Activated T-cell treated with anti-CD3 and anti-CD28 coated beads, Interleukin-2, amount 50 U/mL, for 72 hours (primary cell): ENCODE data around the gene CHST15. TPM values are rescaled to one million over a fixed set of nuclear protein-coding genes. Genes with fewer than 3 reads are reported as not detected.
A peak's percentile ranks its signal among the peaks of the same experiment; 100 is the strongest.

Source experiments
- ATAC-seq, 2 donors: fragments of 150-1000 bp; cut with Tn5 transposase; replicated peaks in 1 of 2; 2 replicates each; pipeline ENCODE4 v1.10.0; 2021; ENCODE audit warnings: moderate library complexity in 2 of 2, mild to moderate bottlenecking in 1 of 2
- DNase-seq, 2 donors: peaks; one replicate each; pipeline ENCODE4 v3.0.0; 2021 to 2022; ENCODE audit warnings: mixed read lengths in 1 of 2
- H3K27ac Mint-ChIP-seq: one replicate; pipeline ENCODE4 v1.8.0; 2022; ENCODE audit warnings: mild to moderate bottlenecking, moderate library complexity, mixed read lengths
- H3K27me3 Mint-ChIP-seq: one replicate; pipeline ENCODE4 v1.8.0; 2022; ENCODE audit warnings: low read depth, mixed read lengths
- H3K36me3 Mint-ChIP-seq, 2 donors: one replicate each; pipeline ENCODE4 v1.8.0; 2022; ENCODE audit warnings: mixed read lengths in 2 of 2, mild to moderate bottlenecking in 1 of 2; ENCODE audit not compliant: insufficient read depth in 2 of 2
- H3K4me1 Mint-ChIP-seq: one replicate; pipeline ENCODE4 v1.8.0; 2022; ENCODE audit warnings: low read depth, mixed read lengths
- H3K4me3 Mint-ChIP-seq, 2 donors: one replicate each; pipeline ENCODE4 v1.8.0; 2022; ENCODE audit warnings: mild to moderate bottlenecking in 2 of 2, mixed read lengths in 2 of 2, moderate library complexity in 2 of 2
- H3K9me3 Mint-ChIP-seq, 2 donors: one replicate each; pipeline ENCODE4 v1.8.0; 2022; ENCODE audit warnings: mixed read lengths in 2 of 2
- total RNA-seq, 2 donors: library from RNA; stranded (reverse); gene quantifications; one replicate each; pipeline ENCODE4 v1.2.3, GENCODE V29; 2022

The CHST15 gene
- total RNA-seq, 2 donors from 2014 or later: 0.38 to 2.4 TPM

GRCh38 chr10:123997013-123997412, 96.4 kb downstream of the CHST15 start:
- H3K36me3 Mint-ChIP-seq: no peaks in the 10 kb centered on the region
- H3K27me3 Mint-ChIP-seq: peaks cover 41% of the 10 kb centered on the region
- DNase-seq (no peak), ATAC-seq (no peak)
- H3K9me3 Mint-ChIP-seq: no peaks in the 10 kb centered on the region
- H3K4me3 Mint-ChIP-seq: no peak overlapping the region
- peaks cover 16% of the 10 kb centered on the region for H3K4me1 Mint-ChIP-seq
- no peak overlapping the region for H3K27ac Mint-ChIP-seq

- H3K4me1 Mint-ChIP-seq: peaks cover 16% of the 10 kb centered on the region
- no peaks in the 10 kb centered on the region for H3K9me3 Mint-ChIP-seq
- ATAC-seq: no peak
- no peaks in the 10 kb centered on the region for H3K36me3 Mint-ChIP-seq
- H3K27me3 Mint-ChIP-seq: peaks cover 44% of the 10 kb centered on the region
- no peak overlapping the region for H3K27ac Mint-ChIP-seq
- no peak for DNase-seq
- no peak overlapping the region for H3K4me3 Mint-ChIP-seq
Measured at GRCh38 chr10:123996302-123996701, 97.1 kb downstream of the CHST15 start.

GRCh38 chr10:123995461-123996131, 97.8 kb downstream of the CHST15 start:
- H3K27ac Mint-ChIP-seq: no peak overlapping the region
- H3K4me3 Mint-ChIP-seq: peak overlapping the region; percentile 36 to 74
- H3K27me3 Mint-ChIP-seq: peaks cover 51% of the 10 kb centered on the region
- ATAC-seq: peak; percentile 62 to 72
- H3K36me3 Mint-ChIP-seq: no peaks in the 10 kb centered on the region
- peaks cover 20% of the 10 kb centered on the region for H3K4me1 Mint-ChIP-seq
- H3K9me3 Mint-ChIP-seq: no peaks in the 10 kb centered on the region
- peak; percentile 35 to 44 for DNase-seq

GRCh38 chr10:123995082-123995460, 98.3 kb downstream of the CHST15 start:
- Mint-ChIP-seq H3K4me3 (peak overlapping the region; percentile 36 to 74), H3K36me3 (no peaks in the 10 kb centered on the region), H3K27ac (no peak overlapping the region), H3K4me1 (peaks cover 20% of the 10 kb centered on the region), H3K9me3 (no peaks in the 10 kb centered on the region), H3K27me3 (peaks cover 56% of the 10 kb centered on the region)
- no peak for DNase-seq
- no peak for ATAC-seq

GRCh38 chr10:123994417-123995081, 98.8 kb downstream of the CHST15 start:
- Mint-ChIP-seq H3K27me3 (peaks cover 61% of the 10 kb centered on the region), H3K9me3 (no peaks in the 10 kb centered on the region), H3K27ac (no peak overlapping the region), H3K36me3 (no peaks in the 10 kb centered on the region), H3K4me1 (peaks cover 20% of the 10 kb centered on the region), H3K4me3 (peak overlapping the region; percentile 36 to 74)
- peak; percentile 78 to 82 for ATAC-seq
- DNase-seq: peak; percentile 80 to 88

- no peak for DNase-seq
- Mint-ChIP-seq H3K36me3 (no peaks in the 10 kb centered on the region), H3K9me3 (no peaks in the 10 kb centered on the region), H3K27me3 (peaks cover 69% of the 10 kb centered on the region), H3K27ac (no peak overlapping the region), H3K4me1 (peaks cover 20% of the 10 kb centered on the region), H3K4me3 (no peak overlapping the region)
- ATAC-seq: no peak
Measured at GRCh38 chr10:123993534-123994416, 99.6 kb downstream of the CHST15 start.

- no peak overlapping the region for H3K27ac Mint-ChIP-seq
- H3K27me3 Mint-ChIP-seq: peaks cover 71% of the 10 kb centered on the region
Measured at GRCh38 chr10:123991611-123992570, 101.5 kb downstream of the CHST15 start.

GRCh38 chr10:123990889-123991288, 102.5 kb downstream of the CHST15 start:
- Mint-ChIP-seq H3K36me3 (no peaks in the 10 kb centered on the region), H3K9me3 (no peaks in the 10 kb centered on the region), H3K4me3 (peak overlapping the region in 1 of 2 donors; percentile 61), H3K27ac (no peak overlapping the region), H3K27me3 (peaks cover 68% of the 10 kb centered on the region), H3K4me1 (peaks cover 20% of the 10 kb centered on the region)
- ATAC-seq: no peak
- DNase-seq: no peak

More at GRCh38 chr10:123991611-123992570, 101.5 kb downstream of the CHST15 start:
- Mint-ChIP-seq H3K4me1 (peaks cover 20% of the 10 kb centered on the region), H3K9me3 (no peaks in the 10 kb centered on the region), H3K36me3 (no peaks in the 10 kb centered on the region), H3K4me3 (peak overlapping the region in 1 of 2 donors; percentile 61)
- DNase-seq (no peak), ATAC-seq (no peak)

GRCh38 chr10:123988694-123989093, 104.7 kb downstream of the CHST15 start:
- no peak overlapping the region for H3K27ac Mint-ChIP-seq
- DNase-seq (no peak), ATAC-seq (no peak)
- H3K9me3 Mint-ChIP-seq: no peaks in the 10 kb centered on the region
- peaks cover 5% of the 10 kb centered on the region for H3K4me1 Mint-ChIP-seq
- no peak overlapping the region for H3K4me3 Mint-ChIP-seq
- H3K27me3 Mint-ChIP-seq: peaks cover 64% of the 10 kb centered on the region
- H3K36me3 Mint-ChIP-seq: no peaks in the 10 kb centered on the region

GRCh38 chr10:123986736-123987135, 106.7 kb downstream of the CHST15 start:
- H3K27me3 Mint-ChIP-seq: peaks cover 59% of the 10 kb centered on the region
- ATAC-seq: no peak
- no peaks in the 10 kb centered on the region for H3K36me3 Mint-ChIP-seq
- no peak overlapping the region for H3K4me3 Mint-ChIP-seq
- DNase-seq: no peak
- no peak overlapping the region for H3K27ac Mint-ChIP-seq
- H3K9me3 Mint-ChIP-seq: no peaks in the 10 kb centered on the region
- H3K4me1 Mint-ChIP-seq: peaks cover 4% of the 10 kb centered on the region

GRCh38 chr10:123974406-123974805, 119.0 kb downstream of the CHST15 start:
- ATAC-seq: no peak
- Mint-ChIP-seq H3K27me3 (peaks cover 71% of the 10 kb centered on the region), H3K4me1 (no peaks in the 10 kb centered on the region), H3K27ac (no peak overlapping the region), H3K36me3 (peaks cover 0 to 4% of the 10 kb centered on the region in 2 donors), H3K9me3 (peaks cover 5% of the 10 kb centered on the region in 2 donors), H3K4me3 (no peak overlapping the region)
- no peak for DNase-seq
